SK-N-SH (cell line): ENCODE measurements around the gene MT1M.

ENCODE experiments used
- EP300 ChIP-seq, 2 experiments: IDR thresholded peaks; 2 replicates each; pipeline versions ENCODE4 v1.4.0 to v1.6.1; 2012; ENCODE audit warnings: borderline replicate concordance in 1 of 2, low read depth in 1 of 2, low read length in 1 of 2
- JUND ChIP-seq: IDR thresholded peaks from 2 replicates; pipeline ENCODE4 v1.4.0; 2012
- NRF1 ChIP-seq: IDR thresholded peaks from 2 replicates; pipeline ENCODE4 v1.6.1; 2012; ENCODE audit warnings: low read depth, mild to moderate bottlenecking, low read length
- TF ChIP-seq, protein P1 (sequence below): fragments of 200-600 bp; sonication (generic); IDR thresholded peaks from 2 replicates; pipeline ENCODE4 v1.6.1; 2017; ENCODE audit warnings: antibody characterized with exemption, mild to moderate bottlenecking, moderate library complexity
- TF ChIP-seq, protein P2 (sequence below): IDR thresholded peaks from 2 replicates; pipeline ENCODE4 v1.4.0; 2012; ENCODE audit warnings: low read depth
- TF ChIP-seq, protein P3 (sequence below): IDR thresholded peaks from 2 replicates; pipeline ENCODE4; 2012

DNA sequence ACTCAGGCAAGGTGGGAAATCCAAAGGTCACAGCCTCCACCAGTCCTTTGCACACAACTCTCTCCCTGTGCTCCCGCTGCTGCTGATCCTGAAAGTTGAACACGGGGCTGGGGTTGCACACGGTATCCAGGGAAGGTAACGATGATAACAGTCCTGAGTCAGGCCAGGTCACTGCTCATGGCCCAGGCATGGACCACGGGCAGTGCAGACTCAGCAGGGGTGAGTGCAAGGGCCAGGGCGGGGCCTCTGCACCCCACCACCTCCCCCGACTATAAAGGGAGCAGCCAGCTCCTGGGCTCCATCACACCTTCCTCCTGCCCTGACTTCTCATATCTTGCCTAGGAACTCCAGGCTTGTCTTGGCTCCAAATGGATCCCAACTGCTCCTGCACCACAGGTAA is 19.1 kb downstream of the MT1M start, which contains the start of gene MT1B:
- TF ChIP-seq JUND, result no peak
- TF ChIP-seq, protein P1, sequence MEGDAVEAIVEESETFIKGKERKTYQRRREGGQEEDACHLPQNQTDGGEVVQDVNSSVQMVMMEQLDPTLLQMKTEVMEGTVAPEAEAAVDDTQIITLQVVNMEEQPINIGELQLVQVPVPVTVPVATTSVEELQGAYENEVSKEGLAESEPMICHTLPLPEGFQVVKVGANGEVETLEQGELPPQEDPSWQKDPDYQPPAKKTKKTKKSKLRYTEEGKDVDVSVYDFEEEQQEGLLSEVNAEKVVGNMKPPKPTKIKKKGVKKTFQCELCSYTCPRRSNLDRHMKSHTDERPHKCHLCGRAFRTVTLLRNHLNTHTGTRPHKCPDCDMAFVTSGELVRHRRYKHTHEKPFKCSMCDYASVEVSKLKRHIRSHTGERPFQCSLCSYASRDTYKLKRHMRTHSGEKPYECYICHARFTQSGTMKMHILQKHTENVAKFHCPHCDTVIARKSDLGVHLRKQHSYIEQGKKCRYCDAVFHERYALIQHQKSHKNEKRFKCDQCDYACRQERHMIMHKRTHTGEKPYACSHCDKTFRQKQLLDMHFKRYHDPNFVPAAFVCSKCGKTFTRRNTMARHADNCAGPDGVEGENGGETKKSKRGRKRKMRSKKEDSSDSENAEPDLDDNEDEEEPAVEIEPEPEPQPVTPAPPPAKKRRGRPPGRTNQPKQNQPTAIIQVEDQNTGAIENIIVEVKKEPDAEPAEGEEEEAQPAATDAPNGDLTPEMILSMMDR, result no peak
- TF ChIP-seq, protein P2, sequence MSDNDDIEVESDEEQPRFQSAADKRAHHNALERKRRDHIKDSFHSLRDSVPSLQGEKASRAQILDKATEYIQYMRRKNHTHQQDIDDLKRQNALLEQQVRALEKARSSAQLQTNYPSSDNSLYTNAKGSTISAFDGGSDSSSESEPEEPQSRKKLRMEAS, result no peak
- TF ChIP-seq, protein P3, sequence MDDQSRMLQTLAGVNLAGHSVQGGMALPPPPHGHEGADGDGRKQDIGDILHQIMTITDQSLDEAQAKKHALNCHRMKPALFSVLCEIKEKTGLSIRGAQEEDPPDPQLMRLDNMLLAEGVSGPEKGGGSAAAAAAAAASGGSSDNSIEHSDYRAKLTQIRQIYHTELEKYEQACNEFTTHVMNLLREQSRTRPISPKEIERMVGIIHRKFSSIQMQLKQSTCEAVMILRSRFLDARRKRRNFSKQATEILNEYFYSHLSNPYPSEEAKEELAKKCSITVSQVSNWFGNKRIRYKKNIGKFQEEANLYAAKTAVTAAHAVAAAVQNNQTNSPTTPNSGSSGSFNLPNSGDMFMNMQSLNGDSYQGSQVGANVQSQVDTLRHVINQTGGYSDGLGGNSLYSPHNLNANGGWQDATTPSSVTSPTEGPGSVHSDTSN, result no peak
- TF ChIP-seq NRF1, result no peak
- TF ChIP-seq EP300 (IDR thresholded peaks at IDR 0.05; ENCODE audit: borderline replicate concordance in 1 of 2, low read depth in 1 of 2, low read length in 1 of 2), result no peak
